ENCODE measurements around the gene POLL.
"Not testable (repeated sequence)": the region's sequence is repeated elsewhere in the genome, so short reads cannot be mapped to it uniquely, and the experiment has no call there.

Gene POLL

DNA sequence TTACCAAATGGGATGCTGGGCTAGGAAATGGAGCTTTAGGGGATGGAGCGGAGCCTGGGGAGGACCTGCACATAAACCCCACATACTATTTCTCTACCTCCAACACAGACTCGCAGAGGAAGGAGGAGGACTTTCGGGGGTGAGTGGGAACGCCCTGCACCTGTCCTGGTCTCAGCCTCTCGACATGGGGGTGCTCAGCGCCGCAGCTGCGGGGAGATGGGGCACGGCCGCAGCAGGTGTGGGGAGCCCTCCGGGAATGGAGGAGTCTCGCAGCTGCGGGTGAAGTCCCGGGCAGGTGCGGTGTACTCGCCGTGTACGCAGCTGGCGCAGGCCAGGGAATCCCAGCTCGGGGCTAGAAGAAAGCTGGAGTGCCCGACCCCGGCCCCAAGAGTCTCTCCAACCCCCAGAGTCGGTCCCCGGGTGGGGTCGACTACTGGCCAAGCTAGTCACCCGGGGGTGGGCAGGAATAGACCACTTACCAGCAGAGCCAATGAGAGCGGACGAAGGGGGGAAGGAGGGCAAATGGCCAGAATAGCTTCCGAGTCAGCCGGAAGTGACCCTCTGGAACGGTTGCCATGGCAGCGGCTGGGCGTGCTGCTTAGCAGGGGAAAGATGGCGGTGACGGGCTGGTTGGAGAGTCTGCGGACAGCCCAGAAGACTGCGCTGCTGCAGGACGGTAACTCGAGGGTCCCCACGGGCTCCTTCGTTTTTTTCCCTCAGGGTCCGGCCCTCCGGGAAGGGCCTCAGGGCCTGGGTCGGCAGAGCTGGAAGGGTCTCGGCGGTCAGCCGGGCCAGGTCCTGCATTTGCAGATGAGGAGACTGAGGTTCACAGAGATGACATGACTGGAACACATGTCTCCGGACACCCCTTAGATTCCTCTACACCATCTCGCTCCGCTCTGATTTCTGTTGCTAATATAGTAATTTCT is at the start of gene POLL, which contains the start of gene DPCD:
Gene POLL, minus strand, starts transcription at position 533 of the 929 bp plus-strand sequence. CDS start 897 bp downstream, outside the sequence.
Gene DPCD, plus strand, starts transcription at position 597 of the 929 bp plus-strand sequence. Its CDS starts 16 bp downstream, at position 613.
- peak; percentile 75 to 82 (median 75) for DNase-seq (ENCODE audit: low read depth in 3 of 3, low spot score in 1 of 3)

DNA sequence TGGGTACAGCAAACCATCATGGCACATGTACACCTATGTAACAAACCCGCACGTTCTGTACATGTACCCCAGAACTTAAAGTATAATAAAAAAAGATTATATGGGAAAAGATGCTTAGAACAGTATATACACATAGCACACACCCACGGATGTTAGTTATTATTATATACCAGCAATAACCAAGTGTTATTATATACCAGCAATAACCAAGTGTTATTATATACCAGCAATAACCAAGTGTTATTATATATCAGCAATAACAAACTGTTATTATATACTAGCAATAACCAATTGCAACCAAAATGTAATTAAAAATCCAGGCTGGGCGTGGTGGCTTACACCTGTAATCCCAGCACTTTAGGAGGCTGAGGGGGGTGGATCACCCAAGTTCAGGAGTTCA is 45.5 kb upstream of the POLL start:
- DNase-seq (ENCODE audit: low read depth in 3 of 3, low spot score in 1 of 3) = not testable (repeated sequence)

DNA sequence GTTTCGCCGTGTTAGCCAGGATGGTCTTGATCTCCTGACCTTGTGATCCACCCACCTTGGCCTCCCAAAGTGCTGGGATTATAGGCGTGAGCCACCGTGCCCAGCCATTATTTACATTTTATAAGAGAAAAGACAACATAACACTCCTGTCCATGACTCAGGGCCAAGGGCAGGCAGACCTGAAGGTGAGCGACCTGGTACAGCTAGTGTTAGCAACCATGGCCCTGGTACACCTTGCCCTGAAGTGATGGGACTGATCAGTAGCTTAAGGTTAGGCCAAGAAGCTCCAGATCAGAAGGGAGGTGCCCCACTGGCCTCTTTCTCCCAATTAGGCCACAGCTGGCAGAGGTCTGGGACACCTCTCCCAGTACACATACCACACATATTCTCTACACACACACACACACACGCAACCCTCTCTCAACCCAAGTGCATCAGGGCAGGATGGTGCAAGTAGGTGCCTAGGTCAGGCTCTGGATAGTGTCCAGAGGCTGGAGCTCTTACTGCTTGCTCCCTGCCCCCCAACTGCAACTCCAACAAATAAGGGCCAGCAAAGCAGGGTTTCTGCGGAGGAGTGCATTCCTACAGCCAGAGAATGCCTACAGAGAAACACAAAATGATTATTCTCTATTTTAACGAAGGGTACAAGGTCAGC is 43.9 kb upstream of the POLL start:
- no peak for DNase-seq (ENCODE audit: low read depth in 3 of 3, low spot score in 1 of 3)

DNA sequence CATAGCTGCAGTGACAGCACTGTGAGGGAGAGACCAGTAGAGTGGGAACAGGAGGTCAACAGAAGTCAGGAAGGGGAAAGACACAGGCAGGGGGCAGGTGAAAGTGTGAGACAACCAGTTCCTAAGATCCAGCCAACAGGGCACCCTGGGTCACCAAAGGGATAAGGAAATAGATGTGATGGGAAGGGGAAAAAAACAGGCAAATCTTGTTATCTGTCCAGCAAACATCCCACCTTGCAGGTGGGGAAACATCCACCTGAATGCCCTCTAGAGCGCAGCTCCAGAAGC is 42.5 kb upstream of the POLL start:
- no peak for DNase-seq (ENCODE audit: low read depth in 3 of 3, low spot score in 1 of 3)

DNA sequence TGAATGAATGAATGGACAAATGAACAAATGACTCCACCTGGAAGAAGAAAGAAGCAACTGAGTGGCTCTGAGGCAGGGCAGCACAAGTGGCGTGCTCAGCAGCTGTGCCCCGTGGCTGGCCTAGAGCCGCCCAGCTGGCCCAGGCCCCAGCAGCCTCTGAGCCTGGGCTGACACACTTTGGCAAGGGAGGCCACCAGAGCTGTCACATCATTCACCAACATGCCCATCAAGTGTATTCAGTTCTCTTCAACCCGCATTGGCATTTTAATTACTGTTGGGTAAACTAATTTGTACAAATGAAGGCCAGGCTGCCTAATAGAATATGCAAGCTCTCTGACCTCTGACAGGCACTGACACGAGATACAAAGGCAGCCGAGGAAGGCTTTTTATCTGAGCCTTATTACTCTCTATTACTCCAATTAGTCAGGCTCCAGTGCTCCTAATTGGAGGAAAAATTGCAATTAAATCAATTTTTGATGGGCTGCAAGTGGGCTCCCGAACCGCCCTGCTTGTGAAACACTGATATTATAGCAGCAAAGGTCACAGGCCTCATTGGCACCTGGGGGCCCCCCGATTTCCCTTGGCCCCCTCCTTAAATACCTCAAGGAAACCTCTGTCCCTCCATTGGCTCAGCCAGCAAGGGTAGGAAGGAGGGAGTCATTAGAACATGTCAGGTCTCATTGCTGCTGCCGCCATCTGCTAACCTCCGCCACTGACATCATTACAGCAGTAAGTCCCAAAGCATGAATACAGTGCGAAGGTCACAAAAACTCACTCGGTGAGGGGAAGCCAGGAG is 42.0 kb upstream of the POLL start:
- DNase-seq (ENCODE audit: low read depth in 3 of 3, low spot score in 1 of 3) = no peak

DNA sequence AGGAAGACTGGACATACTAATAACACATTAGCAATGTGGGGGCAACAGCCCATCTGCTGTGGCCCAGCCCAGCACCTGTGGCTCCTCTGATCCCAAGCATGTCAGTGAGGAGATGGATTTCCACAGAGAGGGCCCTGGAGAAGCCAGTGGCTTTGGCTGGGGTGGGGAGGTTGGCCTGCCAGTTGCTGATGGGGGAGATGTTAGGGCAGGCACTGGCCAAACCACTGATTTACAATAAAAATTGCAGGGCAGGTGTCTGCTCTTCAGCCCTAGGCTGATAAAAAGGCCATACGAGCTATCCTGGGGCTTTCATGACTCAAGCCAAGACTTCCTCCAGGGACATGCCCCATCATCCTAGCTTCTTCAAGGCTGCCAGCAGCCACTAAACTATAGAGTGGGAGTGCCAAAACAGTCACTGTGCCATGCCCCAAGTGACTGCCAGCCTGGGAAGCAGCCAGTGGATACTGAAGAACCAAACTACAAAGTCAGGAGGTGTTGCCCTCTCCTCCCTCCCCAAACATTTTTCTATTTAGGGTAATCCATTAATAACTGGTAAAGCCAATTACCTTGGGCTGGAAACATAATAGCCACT is 37.9 kb upstream of the POLL start:
- no peak for DNase-seq (ENCODE audit: low read depth in 3 of 3, low spot score in 1 of 3)

DNA sequence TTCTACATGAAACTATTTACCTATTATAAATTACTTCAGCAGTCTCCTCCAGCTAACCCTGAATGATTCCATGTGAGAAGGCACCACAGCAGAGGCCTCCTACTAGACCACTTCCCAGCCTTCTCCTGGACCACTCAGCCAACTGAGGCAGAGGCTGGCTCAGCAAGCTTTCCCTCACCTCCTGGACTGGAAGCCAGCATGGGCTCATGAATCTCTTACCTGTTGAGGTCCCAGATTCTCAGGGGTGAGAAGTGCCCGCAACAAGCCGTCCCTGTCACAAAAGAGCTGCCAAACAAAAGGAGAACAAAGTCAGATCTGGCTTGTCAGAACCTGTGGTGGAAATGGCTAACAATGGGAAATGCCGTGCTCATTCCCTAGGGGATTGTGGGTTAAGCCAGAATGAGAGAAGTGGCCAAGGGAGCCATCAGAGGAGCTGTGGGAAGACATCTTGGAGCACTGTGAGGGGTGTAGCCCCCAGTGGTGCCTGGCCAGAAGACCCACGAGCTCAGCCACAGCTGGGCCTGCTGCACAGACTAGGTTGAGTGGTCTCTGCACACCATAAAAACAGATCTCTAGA is 36.6 kb upstream of the POLL start:
- DNase-seq (ENCODE audit: low read depth in 3 of 3, low spot score in 1 of 3) = no peak

DNA sequence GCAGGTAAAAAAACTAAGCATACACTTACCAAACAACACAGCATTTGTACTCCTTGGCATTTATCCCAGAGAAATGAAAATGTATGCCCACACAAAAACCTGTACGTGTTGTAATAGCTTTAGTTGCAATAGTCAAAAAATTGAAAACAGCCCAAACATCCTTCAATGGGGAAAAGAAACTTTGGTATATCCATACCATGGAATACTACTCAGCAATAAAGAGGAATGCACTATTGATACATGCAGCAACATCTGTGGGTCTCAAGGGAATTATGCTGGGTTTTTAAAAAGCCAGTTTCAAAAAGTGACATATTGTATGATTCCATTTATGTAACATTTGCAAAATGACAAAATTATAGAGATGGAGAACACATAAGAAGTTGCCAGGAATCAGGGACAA is 35.5 kb upstream of the POLL start:
- DNase-seq (ENCODE audit: low read depth in 3 of 3, low spot score in 1 of 3) = no peak

DNA sequence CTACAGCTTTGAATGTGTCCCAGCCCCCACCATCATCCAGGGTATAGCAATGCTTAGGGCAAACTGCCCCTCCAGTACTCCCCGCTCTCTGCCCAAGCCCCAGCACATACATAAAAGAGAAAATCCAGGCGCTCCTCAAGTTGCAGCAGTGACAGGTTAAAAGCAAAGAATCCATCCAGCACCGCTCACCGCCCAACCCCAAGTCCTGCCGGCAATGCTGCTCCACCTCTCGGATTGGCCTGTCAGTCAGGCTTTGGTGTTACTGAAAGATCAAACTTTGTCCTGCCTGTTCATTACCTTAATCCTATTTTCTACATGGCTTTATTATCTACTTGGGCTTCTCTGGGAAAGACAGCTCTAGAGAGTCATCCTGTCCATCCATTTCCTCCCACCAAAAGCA is 31.9 kb upstream of the POLL start:
- no peak for DNase-seq (ENCODE audit: low read depth in 3 of 3, low spot score in 1 of 3)

DNA sequence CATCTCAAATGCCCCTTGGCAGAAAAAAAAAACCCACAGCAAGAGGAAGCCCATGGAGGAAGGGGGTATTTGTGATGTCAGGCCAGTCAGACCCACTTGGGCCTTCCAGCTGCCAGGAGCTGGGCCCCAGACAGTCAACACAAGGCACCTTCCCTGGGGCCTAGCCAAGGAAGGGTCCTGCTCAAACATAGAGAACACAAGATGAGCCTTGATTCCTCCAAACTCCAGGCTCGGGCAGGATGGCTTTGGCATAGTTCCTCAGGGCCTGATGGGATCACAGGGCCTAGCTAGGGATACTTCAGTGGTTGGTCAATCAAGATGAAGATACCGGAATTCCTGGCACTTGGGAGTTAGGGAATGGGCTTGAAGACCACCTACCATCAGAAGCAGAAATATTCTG is 30.8 kb upstream of the POLL start:
- no peak for DNase-seq (ENCODE audit: low read depth in 3 of 3, low spot score in 1 of 3)

DNA sequence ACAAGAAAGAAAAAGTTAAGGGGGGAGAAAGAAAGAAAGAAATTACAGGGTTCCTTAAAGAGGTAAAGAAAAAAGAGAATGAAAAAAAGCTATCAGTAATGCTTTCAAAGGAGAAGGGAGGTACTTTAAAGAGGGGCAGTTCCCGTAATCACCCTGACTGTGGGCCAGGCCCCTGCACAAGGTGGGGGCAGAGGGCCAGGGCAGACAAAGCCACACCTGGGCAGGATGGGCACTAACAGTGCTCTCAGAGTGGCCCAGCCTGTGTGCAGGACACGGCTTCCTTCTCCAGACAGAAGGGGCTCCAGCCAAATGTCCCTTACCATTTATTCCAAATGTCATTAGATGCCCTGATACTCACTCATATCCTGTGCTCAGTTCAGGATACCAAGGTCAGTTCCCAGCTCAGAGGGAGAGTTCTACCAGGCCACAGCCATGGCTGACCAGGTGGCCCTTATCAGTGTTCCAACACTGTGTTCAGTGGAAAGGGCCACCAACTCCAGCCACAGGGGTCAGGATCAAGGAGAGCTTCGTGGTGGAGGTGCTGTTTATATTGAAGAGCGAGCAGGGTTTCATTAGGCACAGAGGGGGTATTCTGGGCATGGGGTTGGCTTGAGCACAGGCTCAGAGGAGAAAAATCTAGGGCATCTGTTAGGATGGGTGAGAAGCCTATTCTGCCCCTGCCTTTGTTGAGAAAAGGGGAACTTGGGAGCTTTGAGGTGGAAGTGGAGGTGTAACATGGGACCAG is 29.9 kb upstream of the POLL start:
- no peak for DNase-seq (ENCODE audit: low read depth in 3 of 3, low spot score in 1 of 3)

DNA sequence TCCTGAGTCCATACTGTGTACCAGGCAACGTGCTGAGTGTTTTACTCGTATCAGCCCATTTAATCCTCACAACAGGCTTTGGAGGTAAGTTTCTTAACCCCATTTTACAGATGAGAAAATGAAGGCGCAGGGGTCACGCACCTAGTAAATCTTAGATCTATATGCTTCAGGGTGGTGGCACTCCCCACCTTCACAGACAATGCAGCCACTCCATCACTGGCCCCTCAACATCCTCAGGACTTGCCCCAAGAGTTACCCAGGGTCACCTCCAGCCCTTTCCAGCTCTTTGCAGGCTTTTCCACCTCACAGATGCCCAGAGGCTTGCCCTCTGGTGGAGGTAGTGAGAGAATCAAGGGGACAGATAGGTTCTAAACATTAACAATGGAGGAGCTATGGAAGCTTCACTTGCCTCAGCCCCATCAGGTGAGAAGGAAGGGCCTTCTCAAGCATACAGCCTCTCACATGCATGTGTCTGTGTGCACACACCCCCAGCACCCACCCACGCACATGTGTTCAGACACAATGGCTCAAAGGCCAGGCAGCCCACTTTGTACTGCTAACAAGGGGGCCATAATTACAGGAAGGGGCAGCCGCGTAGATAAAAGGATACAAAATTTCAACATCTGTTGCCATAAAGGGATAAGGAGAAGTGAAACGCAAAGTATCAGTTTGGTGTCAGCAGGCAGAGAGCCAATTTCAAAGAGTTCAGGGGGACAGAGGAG is 29.2 kb upstream of the POLL start:
- DNase-seq (ENCODE audit: low read depth in 3 of 3, low spot score in 1 of 3) = no peak

DNA sequence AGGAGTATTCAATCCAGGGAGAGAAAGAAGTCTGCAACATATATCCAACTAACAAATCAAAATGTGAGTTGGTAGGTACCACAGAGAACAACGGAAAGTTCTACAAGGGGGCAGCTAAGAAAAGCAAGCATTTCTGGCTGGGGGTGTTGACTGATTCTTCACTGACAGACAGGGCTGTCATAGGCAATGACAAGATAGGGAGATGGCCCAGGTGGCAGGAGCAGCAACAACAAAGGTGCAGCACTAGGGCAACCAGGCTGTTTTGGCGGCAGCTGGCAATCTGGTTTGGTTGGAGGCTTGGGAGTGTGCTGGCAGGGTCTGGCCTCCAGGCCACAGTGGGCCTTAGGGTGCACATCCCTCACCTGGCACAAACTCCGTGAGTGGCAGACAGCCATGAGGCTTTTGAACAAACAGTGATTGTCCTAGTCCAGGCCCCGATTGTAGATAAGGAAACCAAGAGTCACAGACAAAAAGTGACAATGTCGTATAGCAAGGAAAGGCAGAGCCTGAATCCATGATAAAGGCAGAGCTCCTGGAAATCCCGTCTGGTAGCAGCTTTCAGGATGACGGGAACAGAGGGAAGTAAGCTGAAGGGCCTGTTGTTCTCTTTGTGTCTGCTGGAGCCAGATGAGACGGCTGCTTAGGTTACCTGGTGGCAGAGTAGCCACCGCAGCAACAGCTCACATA is 28.5 kb upstream of the POLL start:
- no peak for DNase-seq (ENCODE audit: low read depth in 3 of 3, low spot score in 1 of 3)

DNA sequence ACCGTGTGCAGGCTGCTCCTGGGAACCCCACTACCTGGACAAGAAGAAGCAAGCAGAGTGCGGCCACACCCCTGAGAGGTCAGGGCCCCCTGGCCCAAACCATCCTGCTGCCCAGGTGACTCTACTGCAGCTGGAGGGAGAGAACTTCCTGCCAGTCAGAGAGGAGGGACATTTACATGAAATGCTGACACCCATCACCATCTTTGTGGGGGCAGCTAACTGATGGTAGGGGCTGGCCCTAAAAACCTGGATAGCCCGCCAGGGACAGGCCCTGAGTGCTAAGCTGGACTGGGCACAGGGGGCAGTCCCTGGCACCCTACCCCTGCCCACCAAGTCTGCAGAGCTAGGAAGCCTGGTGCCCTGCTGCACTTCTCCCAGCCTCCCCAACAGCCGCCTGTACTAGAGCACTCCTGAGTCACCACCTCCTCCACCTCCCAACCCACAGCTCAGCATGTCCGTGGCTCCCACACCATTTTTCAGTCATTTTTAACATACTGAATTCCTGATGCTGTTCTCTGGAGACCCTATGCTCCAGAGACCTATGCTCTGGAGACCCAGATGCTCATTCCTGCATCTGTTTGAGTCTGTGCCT is 27.6 kb upstream of the POLL start:
- DNase-seq (ENCODE audit: low read depth in 3 of 3, low spot score in 1 of 3) = no peak

DNA sequence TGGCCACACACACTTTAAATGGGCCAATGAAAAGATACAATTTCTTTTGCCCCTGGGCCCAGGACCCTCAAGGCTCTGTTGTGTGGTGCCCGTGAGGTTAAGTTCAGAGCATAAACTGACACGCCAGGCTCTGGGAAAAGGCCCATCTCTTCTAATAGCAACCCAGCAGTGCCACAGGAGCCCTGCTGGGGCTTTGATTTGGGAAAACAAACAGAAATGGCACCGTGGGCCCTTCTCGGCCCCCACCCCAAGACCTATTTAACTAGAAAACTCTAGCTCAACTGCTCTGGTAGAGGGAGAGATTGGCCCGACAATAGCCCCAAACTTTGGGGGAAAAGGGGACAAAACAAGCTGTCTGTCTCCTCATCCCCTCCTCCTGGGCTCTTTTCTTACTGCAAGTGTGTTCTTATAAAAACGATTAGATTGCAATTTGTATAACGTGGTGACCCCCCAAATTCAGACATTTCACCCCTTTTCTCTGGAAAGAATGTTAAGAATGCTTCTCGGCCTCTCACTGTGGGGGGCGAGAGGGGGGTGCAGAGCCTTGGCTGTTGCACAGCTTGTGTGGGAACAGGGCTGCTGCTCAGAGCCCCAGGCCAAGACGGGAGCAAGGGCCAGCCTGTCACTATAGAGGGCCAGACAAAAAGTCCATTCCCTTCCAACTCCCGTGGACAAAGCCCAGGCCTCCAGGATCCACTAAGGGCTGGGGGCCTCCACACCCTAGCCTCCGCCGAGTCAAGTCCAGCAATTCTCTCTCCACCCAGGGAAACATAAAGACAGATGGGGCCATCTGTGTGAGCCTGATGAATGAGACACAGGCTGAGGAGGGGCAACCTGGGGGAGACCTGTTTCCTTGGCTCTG is 26.8 kb upstream of the POLL start:
- DNase-seq (ENCODE audit: low read depth in 3 of 3, low spot score in 1 of 3) = no peak

DNA sequence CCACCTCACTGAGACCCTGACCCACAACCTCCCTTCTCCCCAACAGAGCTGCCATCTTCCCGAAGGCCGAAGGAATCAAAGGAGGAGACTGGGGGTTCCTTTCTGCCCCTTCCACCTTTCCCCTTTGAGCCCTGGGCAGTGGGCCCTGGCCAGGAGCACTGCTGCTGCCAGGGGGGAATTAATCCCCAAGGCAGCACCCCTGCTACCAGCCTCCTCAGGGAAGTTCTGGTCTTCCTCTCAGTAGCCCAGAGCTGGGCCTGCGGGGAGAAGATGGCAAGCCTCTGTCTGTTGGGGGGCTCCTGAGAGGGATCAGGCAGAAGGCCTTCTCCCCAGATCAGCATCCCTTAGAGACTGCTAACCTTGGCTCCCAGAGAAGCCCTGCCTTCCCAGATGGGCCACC is 25.6 kb upstream of the POLL start:
- no peak for DNase-seq (ENCODE audit: low read depth in 3 of 3, low spot score in 1 of 3)

DNA sequence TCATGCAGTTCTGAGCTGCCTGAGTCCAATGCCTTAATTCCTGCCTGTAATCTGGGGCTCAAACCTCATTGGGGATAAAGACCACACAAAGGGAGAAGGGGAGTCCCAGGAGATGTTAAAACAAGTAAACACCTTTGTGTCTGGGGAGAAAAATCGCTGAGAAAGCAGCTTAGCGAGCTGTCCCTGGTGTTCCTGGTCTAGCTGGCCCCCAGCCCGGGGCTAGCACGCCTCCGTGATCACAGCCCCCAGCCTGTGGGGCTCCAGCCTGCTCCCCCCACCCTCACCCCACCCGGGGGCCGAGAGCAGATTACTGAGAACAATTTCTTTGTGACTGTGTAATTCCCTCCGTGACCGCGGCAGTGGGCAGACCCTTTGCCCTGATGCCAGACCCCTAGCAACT is 24.8 kb upstream of the POLL start:
- DNase-seq (ENCODE audit: low read depth in 3 of 3, low spot score in 1 of 3) = no peak

DNA sequence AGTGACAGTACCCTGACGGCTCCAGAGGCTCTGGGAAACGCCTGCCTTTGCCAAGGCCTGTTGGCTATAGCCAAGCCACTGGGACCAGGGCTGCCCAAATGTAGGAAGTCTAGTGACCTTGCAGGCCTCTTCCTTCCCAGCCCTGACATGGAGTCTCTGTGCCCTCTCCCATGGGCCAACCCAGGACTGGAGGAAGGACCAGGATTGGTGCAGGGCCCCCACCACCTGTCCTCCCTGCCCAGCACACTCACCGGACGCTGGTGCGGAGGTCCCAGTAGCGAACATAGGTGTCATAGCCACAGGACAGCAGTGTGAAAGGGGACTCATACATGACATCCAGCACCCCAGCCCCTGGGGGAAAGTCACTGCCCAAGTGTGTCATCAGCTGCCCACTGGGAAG is 24.0 kb upstream of the POLL start:
- no peak for DNase-seq (ENCODE audit: low read depth in 3 of 3, low spot score in 1 of 3)

All from stimulated activated CD4-positive, alpha-beta T cell treated with anti-CD3 and anti-CD28 coated beads, TNF-alpha, amount 100 ng/mL, for 1 hour (primary cell).